Astrocyte (in vitro differentiated cells and primary cell): ENCODE results near the gene FBXO10. TPM values are rescaled to one million over a fixed set of nuclear protein-coding genes. Genes with fewer than 3 reads are reported as not detected.

Experiments
- DNase-seq: peaks from one replicate; pipeline ENCODE4 v3.0.0-alpha.2; 2010; ENCODE audit warnings: low read depth
- FAIRE-seq: peaks from 2 replicates; lab custom pipeline; 2011; peaks lifted over from hg19 to GRCh38; lab: Jason Lieb, UNC
- H2AFZ ChIP-seq: 2 replicates; pipeline ENCODE4 v1.6.0; 2012; ENCODE audit warnings: low read depth, low read length, inconsistent platforms
- H3K27ac ChIP-seq: 2 replicates; pipeline ENCODE4 v1.5.1; 2011; ENCODE audit warnings: low read depth, low read length, inconsistent platforms
- H3K27me3 ChIP-seq: 2 replicates; pipeline ENCODE4 v1.6.0; 2011; ENCODE audit warnings: low read length, inconsistent platforms; ENCODE audit not compliant: insufficient read depth
- H3K36me3 ChIP-seq: 2 replicates; pipeline ENCODE4 v1.5.1; 2011; ENCODE audit warnings: low read length, inconsistent platforms; ENCODE audit not compliant: insufficient read depth
- H3K4me1 ChIP-seq: 2 replicates; pipeline ENCODE4 v1.5.1; 2011; ENCODE audit warnings: low read length, inconsistent platforms; ENCODE audit not compliant: insufficient read depth
- H3K4me2 ChIP-seq: 2 replicates; pipeline ENCODE4 v1.6.0; 2012; ENCODE audit warnings: low read length, inconsistent platforms
- H3K4me3 ChIP-seq: 2 replicates; pipeline ENCODE4 v1.5.1; 2011; ENCODE audit warnings: low read depth, mild to moderate bottlenecking, low read length, inconsistent platforms; ENCODE audit not compliant: insufficient read depth
- H3K79me2 ChIP-seq: 2 replicates; pipeline ENCODE4 v1.6.0; 2012; ENCODE audit warnings: mild to moderate bottlenecking, low read length, inconsistent platforms; ENCODE audit not compliant: insufficient read depth
- H3K9ac ChIP-seq: 2 replicates; pipeline ENCODE4 v1.6.0; 2012; ENCODE audit warnings: mild to moderate bottlenecking, low read length, inconsistent platforms
- H3K9me3 ChIP-seq: 2 replicates; pipeline ENCODE4 v1.5.1; 2012; ENCODE audit warnings: low read depth, mild to moderate bottlenecking, low read length, inconsistent platforms; ENCODE audit not compliant: insufficient read depth
- H4K20me1 ChIP-seq: 2 replicates; pipeline ENCODE4 v1.6.0; 2012; ENCODE audit warnings: low read length, inconsistent platforms; ENCODE audit not compliant: insufficient read depth
- H3K27ac Mint-ChIP-seq: one replicate; pipeline ENCODE4 v1.8.0; 2021; ENCODE audit warnings: mild to moderate bottlenecking, mixed read lengths; ENCODE audit not compliant: unreplicated experiment
- H3K27me3 Mint-ChIP-seq: one replicate; pipeline ENCODE4 v1.8.0; 2021; ENCODE audit warnings: low read depth, mixed read lengths; ENCODE audit not compliant: unreplicated experiment
- H3K36me3 Mint-ChIP-seq: one replicate; pipeline ENCODE4 v1.8.0; 2021; ENCODE audit warnings: low read depth, mixed read lengths; ENCODE audit not compliant: unreplicated experiment
- H3K4me1 Mint-ChIP-seq: one replicate; pipeline ENCODE4 v1.8.0; 2021; ENCODE audit warnings: low read depth, mixed read lengths; ENCODE audit not compliant: unreplicated experiment
- H3K4me3 Mint-ChIP-seq: one replicate; pipeline ENCODE4 v1.8.0; 2021; ENCODE audit warnings: mild to moderate bottlenecking, moderate library complexity, mixed read lengths; ENCODE audit not compliant: unreplicated experiment
- H3K9me3 Mint-ChIP-seq: one replicate; pipeline ENCODE4 v1.8.0; 2021; ENCODE audit warnings: mild to moderate bottlenecking, mixed read lengths; ENCODE audit not compliant: unreplicated experiment
- EZH2 ChIP-seq: IDR thresholded peaks from 2 replicates; pipeline ENCODE4 v1.6.1; 2012; ENCODE audit warnings: mild to moderate bottlenecking, low read length, inconsistent platforms; ENCODE audit not compliant: insufficient read depth
- total RNA-seq: library from RNA; stranded (reverse); gene quantifications from 2 replicates; pipeline ENCODE4 v1.2.1, GENCODE V29; 2021
- TF ChIP-seq, protein P1 (sequence below): IDR thresholded peaks from 2 replicates; pipeline ENCODE4 v1.5.1; 2011; ENCODE audit warnings: low read depth, mild to moderate bottlenecking, inconsistent platforms, low read length, moderate library complexity; ENCODE audit not compliant: insufficient read depth

Gene FBXO10
- total RNA-seq, 1 donor from 2014 or later = 12.7 TPM

DNA sequence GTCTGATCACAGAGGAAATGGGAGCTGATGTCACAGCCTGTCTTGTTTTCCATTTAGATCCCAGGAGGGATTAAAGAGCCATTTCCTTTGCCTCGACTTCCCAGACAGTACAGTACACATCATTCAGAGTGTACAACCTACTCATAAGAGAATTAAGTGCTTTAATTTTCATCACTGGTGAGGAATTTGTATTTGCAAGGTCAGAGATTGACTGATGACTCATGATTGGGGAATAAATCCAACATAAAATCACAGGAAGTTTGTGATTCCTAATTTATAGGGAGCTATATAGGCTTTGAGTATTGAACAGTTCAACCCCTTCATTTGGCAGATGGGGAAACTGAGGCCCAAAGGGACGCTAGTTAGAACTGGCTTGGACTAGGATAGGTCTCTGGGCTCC, 20.3 kb upstream of the FBXO10 start:
- Mint-ChIP-seq H3K27me3 (peaks cover 2% of the 10 kb centered on the region), H3K9me3 (no peaks in the 10 kb centered on the region), H3K27ac (no peak overlapping the region), H3K4me3 (no peak overlapping the region), H3K36me3 (no peaks in the 10 kb centered on the region), H3K4me1 (peaks cover 3% of the 10 kb centered on the region)
- Histone ChIP-seq H2AFZ (no peak overlapping the region), H3K9ac (no peak overlapping the region), H4K20me1 (peaks cover 3% of the 10 kb centered on the region), H3K4me3 (no peak overlapping the region), H3K4me2 (no peak overlapping the region), H3K27ac (no peak overlapping the region), H3K36me3 (no peaks in the 10 kb centered on the region), H3K79me2 (peaks cover 12% of the 10 kb centered on the region), H3K27me3 (peaks cover 10% of the 10 kb centered on the region), H3K9me3 (no peaks in the 10 kb centered on the region), H3K4me1 (peaks cover 1% of the 10 kb centered on the region)
- DNase-seq (no peak), FAIRE-seq (no peak)
- TF ChIP-seq, protein P1, sequence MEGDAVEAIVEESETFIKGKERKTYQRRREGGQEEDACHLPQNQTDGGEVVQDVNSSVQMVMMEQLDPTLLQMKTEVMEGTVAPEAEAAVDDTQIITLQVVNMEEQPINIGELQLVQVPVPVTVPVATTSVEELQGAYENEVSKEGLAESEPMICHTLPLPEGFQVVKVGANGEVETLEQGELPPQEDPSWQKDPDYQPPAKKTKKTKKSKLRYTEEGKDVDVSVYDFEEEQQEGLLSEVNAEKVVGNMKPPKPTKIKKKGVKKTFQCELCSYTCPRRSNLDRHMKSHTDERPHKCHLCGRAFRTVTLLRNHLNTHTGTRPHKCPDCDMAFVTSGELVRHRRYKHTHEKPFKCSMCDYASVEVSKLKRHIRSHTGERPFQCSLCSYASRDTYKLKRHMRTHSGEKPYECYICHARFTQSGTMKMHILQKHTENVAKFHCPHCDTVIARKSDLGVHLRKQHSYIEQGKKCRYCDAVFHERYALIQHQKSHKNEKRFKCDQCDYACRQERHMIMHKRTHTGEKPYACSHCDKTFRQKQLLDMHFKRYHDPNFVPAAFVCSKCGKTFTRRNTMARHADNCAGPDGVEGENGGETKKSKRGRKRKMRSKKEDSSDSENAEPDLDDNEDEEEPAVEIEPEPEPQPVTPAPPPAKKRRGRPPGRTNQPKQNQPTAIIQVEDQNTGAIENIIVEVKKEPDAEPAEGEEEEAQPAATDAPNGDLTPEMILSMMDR = no peak
- no peak for TF ChIP-seq EZH2

DNA sequence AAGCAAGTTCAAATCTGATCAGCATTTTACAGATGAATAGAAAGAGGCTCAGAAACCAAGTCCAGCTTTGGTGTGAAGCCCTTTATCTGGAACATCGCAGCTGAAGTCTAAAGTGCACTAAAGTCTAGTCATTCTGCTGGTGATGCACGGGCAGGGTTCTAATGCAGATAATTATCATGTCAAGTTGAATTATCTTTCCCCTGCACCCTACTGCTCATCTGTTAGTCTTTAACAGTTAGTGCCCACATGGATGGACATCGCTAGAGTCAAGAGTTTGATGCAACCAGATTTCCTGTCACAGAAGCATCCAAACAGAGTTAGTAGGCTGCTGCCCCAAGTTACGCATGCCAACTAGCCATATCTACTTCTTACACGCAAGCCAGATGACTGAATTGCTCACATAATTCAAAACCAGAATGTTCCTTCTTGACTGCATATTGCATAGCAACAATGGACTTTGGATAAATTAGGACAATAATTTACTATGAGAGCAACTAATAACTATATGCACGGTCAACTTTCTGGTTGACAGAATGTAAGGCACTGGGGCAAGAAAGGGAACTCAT, 17.8 kb upstream of the FBXO10 start:
- Histone ChIP-seq H3K4me2 (peak overlapping the region; percentile 59), H3K27me3 (peaks cover 7% of the 10 kb centered on the region), H3K9ac (no peak overlapping the region), H3K27ac (no peak overlapping the region), H3K4me1 (peaks cover 13% of the 10 kb centered on the region), H3K36me3 (peaks cover 3% of the 10 kb centered on the region), H3K4me3 (no peak overlapping the region), H3K9me3 (no peaks in the 10 kb centered on the region), H3K79me2 (peaks cover 37% of the 10 kb centered on the region), H4K20me1 (peaks cover 21% of the 10 kb centered on the region), H2AFZ (no peak overlapping the region)
- no peak for DNase-seq
- Mint-ChIP-seq H3K27me3 (no peaks in the 10 kb centered on the region), H3K4me1 (peaks cover 8% of the 10 kb centered on the region), H3K9me3 (no peaks in the 10 kb centered on the region), H3K27ac (no peak overlapping the region), H3K4me3 (no peak overlapping the region), H3K36me3 (no peaks in the 10 kb centered on the region)
- no peak for FAIRE-seq
- TF ChIP-seq EZH2 = no peak
- TF ChIP-seq, protein P1 = no peak
